GM18519 (cell line): ENCODE data around the gene IFT52.
"Not testable (repeated sequence)": the region's sequence is repeated elsewhere in the genome, so short reads cannot be mapped to it uniquely, and the experiment has no call there.

ENCODE experiments used
- ATAC-seq: cut with Tn5 transposase; IDR thresholded peaks from one replicate; pipeline ENCODE4 v1.9.1; 2021; ENCODE audit warnings: mild to moderate bottlenecking, moderate library complexity; ENCODE audit not compliant: unreplicated experiment, low FRiP score

The IFT52 gene

GRCh38 chr20:43565758-43566104, 25.0 kb upstream of the IFT52 start:
- no peak for ATAC-seq

GRCh38 chr20:43567477-43567876, 23.3 kb upstream of the IFT52 start:
- no peak for ATAC-seq

- no peak for ATAC-seq
Observed at GRCh38 chr20:43568706-43569105, 22.0 kb upstream of the IFT52 start.

GRCh38 chr20:43569282-43569681, 21.5 kb upstream of the IFT52 start:
- no peak for ATAC-seq

- no peak for ATAC-seq
Observed at GRCh38 chr20:43570496-43570895, 20.2 kb upstream of the IFT52 start.

GRCh38 chr20:43571310-43571709, 19.4 kb upstream of the IFT52 start:
- ATAC-seq: no peak

GRCh38 chr20:43571771-43572170, 19.0 kb upstream of the IFT52 start:
- ATAC-seq: no peak

- no peak for ATAC-seq
Observed at GRCh38 chr20:43572891-43573290, 17.8 kb upstream of the IFT52 start.

GRCh38 chr20:43576108-43576507, 14.6 kb upstream of the IFT52 start:
- ATAC-seq: no peak

GRCh38 chr20:43579861-43580793, 10.6 kb upstream of the IFT52 start:
- no peak for ATAC-seq

GRCh38 chr20:43583133-43583864, 7.4 kb upstream of the IFT52 start:
- ATAC-seq: no peak

GRCh38 chr20:43583982-43584432, 6.7 kb upstream of the IFT52 start:
- no peak for ATAC-seq

- no peak for ATAC-seq
Observed at GRCh38 chr20:43584448-43585136, 6.1 kb upstream of the IFT52 start.

- no peak for ATAC-seq
Observed at GRCh38 chr20:43586641-43587040, 4.1 kb upstream of the IFT52 start.

- ATAC-seq: not testable (repeated sequence)
Observed at GRCh38 chr20:43588526-43588925, 2.2 kb upstream of the IFT52 start.

GRCh38 chr20:43590036-43590391, 723 bp upstream of the IFT52 start:
- ATAC-seq: no peak

GRCh38 chr20:43601960-43602359, 11.2 kb downstream of the IFT52 start:
- ATAC-seq: not testable (repeated sequence)

GRCh38 chr20:43603124-43603523, 12.4 kb downstream of the IFT52 start:
- no peak for ATAC-seq

GRCh38 chr20:43605715-43606114, 15.0 kb downstream of the IFT52 start:
- ATAC-seq: no peak

- not testable (repeated sequence) for ATAC-seq
Observed at GRCh38 chr20:43607278-43607677, 16.5 kb downstream of the IFT52 start.

GRCh38 chr20:43631598-43631997, 40.9 kb downstream of the IFT52 start:
- no peak for ATAC-seq
